ENCODE results near the gene NAALADL2.

DNA sequence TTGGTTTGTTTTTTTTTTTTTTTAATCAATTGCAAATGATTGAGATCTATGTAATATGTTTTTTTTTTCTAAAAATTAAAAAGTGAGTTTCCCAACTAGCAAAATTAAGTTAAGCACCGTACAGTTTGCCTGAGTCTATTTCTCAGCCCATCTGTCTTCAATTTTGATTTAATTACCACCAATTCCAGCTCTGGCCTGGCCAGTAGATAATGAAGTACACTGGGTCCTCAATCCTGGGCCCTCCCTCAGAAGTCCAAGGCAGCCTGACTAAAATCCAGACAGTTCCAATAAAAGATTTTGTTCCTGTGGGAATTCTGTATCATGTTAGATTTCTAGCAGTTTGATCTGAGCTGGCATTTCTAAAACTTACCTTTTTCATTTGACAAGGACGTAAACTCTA lies 887.2 kb downstream of the NAALADL2 start:
- TF ChIP-seq, protein P1, sequence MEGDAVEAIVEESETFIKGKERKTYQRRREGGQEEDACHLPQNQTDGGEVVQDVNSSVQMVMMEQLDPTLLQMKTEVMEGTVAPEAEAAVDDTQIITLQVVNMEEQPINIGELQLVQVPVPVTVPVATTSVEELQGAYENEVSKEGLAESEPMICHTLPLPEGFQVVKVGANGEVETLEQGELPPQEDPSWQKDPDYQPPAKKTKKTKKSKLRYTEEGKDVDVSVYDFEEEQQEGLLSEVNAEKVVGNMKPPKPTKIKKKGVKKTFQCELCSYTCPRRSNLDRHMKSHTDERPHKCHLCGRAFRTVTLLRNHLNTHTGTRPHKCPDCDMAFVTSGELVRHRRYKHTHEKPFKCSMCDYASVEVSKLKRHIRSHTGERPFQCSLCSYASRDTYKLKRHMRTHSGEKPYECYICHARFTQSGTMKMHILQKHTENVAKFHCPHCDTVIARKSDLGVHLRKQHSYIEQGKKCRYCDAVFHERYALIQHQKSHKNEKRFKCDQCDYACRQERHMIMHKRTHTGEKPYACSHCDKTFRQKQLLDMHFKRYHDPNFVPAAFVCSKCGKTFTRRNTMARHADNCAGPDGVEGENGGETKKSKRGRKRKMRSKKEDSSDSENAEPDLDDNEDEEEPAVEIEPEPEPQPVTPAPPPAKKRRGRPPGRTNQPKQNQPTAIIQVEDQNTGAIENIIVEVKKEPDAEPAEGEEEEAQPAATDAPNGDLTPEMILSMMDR (IDR thresholded peaks at IDR 0.05), result no peak
- TF ChIP-seq POLR2A (IDR thresholded peaks at IDR 0.05), result no peak
- TF ChIP-seq EP300 (IDR thresholded peaks at IDR 0.05), result no peak
